ENCODE results near the gene FMNL3. TPM values are rescaled to one million over a fixed set of nuclear protein-coding genes. Genes with fewer than 3 reads are reported as not detected.

The FMNL3 gene
- total and polyA plus RNA-seq, 2 of the 13 experiments (the other 11 are each of a cell fraction or from before 2014, with no cell fraction given) = 0.44 to 1.1 TPM

- TF ChIP-seq ZNF550 (CRISPR knock-in tag; IDR thresholded peaks at IDR 0.05; ENCODE audit: borderline replicate concordance) (no peak), NCOA2 (CRISPR knock-in tag; IDR thresholded peaks at IDR 0.05) (0 out of 2 replicates have a peak, but pooled peaks have one; percentile 31), TOPORS (CRISPR knock-in tag; IDR thresholded peaks at IDR 0.05) (0 out of 2 replicates have a peak, but pooled peaks have one; percentile 38), ZNF674 (CRISPR knock-in tag; IDR thresholded peaks at IDR 0.05; ENCODE audit: low read depth) (no peak), TBL1XR1 (IDR thresholded peaks at IDR 0.05; ENCODE audit: borderline replicate concordance, low read length, partially characterized antibody) (no peak), EHMT2 (IDR thresholded peaks at IDR 0.05; ENCODE audit: borderline replicate concordance, low read depth, low read length) (no peak), ZSCAN29 (CRISPR knock-in tag; conservative IDR thresholded peaks at IDR 0.05) (no peak), SMARCC2 (IDR thresholded peaks at IDR 0.05) (no peak), NCOA1 (CRISPR knock-in tag; IDR thresholded peaks at IDR 0.05) (no peak), PATZ1 (CRISPR knock-in tag; IDR thresholded peaks at IDR 0.05) (0 out of 2 replicates have a peak, but pooled peaks have one; percentile 27), ARID5B (CRISPR knock-in tag; IDR thresholded peaks at IDR 0.05) (peak; percentile 45; the same call in 1 of the 2 replicates), ZNF333 (CRISPR knock-in tag; IDR thresholded peaks at IDR 0.05; ENCODE audit: borderline replicate concordance) (0 out of 2 replicates have a peak, but pooled peaks have one; percentile 4), EED (CRISPR knock-in tag; IDR thresholded peaks at IDR 0.05) (no peak), POLR2AphosphoS5 (IDR thresholded peaks at IDR 0.05; ENCODE audit: low read depth, low read length) (no peak), ZMYM3 (CRISPR knock-in tag; IDR thresholded peaks at IDR 0.05) (peak; percentile 14; the same call in 1 of the 2 replicates), MIER3 (CRISPR knock-in tag; IDR thresholded peaks at IDR 0.05; ENCODE audit: borderline replicate concordance) (peak; percentile 49; the same call in 1 of the 2 replicates), ARNTL (CRISPR knock-in tag; IDR thresholded peaks at IDR 0.05) (no peak), KDM6A (CRISPR knock-in tag; IDR thresholded peaks at IDR 0.05; ENCODE audit: low read depth) (0 out of 2 replicates have a peak, but pooled peaks have one; percentile 22), TBX2 (CRISPR knock-in tag; IDR thresholded peaks at IDR 0.05; ENCODE audit: borderline replicate concordance) (peak; percentile 51; the same call in 1 of the 2 replicates), ZNF235 (CRISPR knock-in tag; IDR thresholded peaks at IDR 0.05; ENCODE audit: borderline replicate concordance) (0 out of 2 replicates have a peak, but pooled peaks have one; percentile 33), HNRNPLL (IDR thresholded peaks at IDR 0.05; ENCODE audit: low read depth, low read length, poor library complexity, severe bottlenecking) (peak; percentile 30), HOXA3 (CRISPR knock-in tag; IDR thresholded peaks at IDR 0.05) (peak; percentile 89), ARHGAP35 (CRISPR knock-in tag; IDR thresholded peaks at IDR 0.05; ENCODE audit: borderline replicate concordance) (no peak)
- TF ChIP-seq, protein P1, sequence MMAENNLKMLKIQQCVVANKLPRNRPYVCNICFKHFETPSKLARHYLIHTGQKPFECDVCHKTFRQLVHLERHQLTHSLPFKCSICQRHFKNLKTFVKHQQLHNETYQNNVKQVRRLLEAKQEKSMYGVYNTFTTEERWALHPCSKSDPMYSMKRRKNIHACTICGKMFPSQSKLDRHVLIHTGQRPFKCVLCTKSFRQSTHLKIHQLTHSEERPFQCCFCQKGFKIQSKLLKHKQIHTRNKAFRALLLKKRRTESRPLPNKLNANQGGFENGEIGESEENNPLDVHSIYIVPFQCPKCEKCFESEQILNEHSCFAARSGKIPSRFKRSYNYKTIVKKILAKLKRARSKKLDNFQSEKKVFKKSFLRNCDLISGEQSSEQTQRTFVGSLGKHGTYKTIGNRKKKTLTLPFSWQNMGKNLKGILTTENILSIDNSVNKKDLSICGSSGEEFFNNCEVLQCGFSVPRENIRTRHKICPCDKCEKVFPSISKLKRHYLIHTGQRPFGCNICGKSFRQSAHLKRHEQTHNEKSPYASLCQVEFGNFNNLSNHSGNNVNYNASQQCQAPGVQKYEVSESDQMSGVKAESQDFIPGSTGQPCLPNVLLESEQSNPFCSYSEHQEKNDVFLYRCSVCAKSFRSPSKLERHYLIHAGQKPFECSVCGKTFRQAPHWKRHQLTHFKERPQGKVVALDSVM (CRISPR knock-in tag; IDR thresholded peaks at IDR 0.05) = no peak
Observed at GRCh38 chr12:49642370-49642802, 64.8 kb downstream of the FMNL3 start (continued).
